ENCODE results near the gene GDI2. TPM values are rescaled to one million over a fixed set of nuclear protein-coding genes. Genes with fewer than 3 reads are reported as not detected.

Gene GDI2
- total RNA-seq, 6 donors from 2014 or later = 77.5 to 239 (median 176) TPM

DNA sequence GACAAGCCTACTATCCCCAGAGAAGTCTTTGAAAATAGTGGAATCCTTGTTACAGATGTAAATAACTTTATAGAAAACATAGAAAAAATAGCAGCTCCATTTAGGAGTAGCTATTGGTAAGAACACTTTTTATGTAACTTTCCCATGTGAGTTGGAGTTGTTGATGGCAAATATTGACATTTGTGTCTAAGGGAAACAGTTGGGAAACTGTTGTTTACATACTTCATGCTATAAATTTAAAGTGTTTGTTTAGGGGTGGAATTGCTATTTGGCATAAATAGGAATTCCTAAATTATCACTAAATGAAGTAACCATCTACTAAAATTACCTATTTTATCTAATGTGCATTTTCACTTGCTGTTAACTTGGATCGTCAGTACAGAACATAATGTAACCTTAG, 50.7 kb downstream of the GDI2 start:
- Histone ChIP-seq H3K27ac (no peak overlapping the region), H3K36me3 (peaks cover 18 to 95% (median 64%) of the 10 kb centered on the region in 4 donors), H3K9me3 (no peaks in the 10 kb centered on the region), H3K4me3 (no peak overlapping the region), H3K4me1 (peaks cover 0 to 3% (median 0%) of the 10 kb centered on the region in 4 donors), H3K27me3 (no peaks in the 10 kb centered on the region)
- no peak for TF ChIP-seq POLR2A (IDR thresholded peaks at IDR 0.05)
- TF ChIP-seq, protein P1, sequence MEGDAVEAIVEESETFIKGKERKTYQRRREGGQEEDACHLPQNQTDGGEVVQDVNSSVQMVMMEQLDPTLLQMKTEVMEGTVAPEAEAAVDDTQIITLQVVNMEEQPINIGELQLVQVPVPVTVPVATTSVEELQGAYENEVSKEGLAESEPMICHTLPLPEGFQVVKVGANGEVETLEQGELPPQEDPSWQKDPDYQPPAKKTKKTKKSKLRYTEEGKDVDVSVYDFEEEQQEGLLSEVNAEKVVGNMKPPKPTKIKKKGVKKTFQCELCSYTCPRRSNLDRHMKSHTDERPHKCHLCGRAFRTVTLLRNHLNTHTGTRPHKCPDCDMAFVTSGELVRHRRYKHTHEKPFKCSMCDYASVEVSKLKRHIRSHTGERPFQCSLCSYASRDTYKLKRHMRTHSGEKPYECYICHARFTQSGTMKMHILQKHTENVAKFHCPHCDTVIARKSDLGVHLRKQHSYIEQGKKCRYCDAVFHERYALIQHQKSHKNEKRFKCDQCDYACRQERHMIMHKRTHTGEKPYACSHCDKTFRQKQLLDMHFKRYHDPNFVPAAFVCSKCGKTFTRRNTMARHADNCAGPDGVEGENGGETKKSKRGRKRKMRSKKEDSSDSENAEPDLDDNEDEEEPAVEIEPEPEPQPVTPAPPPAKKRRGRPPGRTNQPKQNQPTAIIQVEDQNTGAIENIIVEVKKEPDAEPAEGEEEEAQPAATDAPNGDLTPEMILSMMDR (IDR thresholded peaks at IDR 0.05) = no peak
- no peak for TF ChIP-seq POLR2AphosphoS5 (IDR thresholded peaks at IDR 0.05)
- no peak for TF ChIP-seq EP300 (IDR thresholded peaks at IDR 0.05)
- DNase-seq = no peak
- WGBS, 2 donors = 35 to 81% methylated on average over 1 of the region's 1 CpG
- ATAC-seq (ENCODE audit: low FRiP score in 2 of 2) = no peak

DNA sequence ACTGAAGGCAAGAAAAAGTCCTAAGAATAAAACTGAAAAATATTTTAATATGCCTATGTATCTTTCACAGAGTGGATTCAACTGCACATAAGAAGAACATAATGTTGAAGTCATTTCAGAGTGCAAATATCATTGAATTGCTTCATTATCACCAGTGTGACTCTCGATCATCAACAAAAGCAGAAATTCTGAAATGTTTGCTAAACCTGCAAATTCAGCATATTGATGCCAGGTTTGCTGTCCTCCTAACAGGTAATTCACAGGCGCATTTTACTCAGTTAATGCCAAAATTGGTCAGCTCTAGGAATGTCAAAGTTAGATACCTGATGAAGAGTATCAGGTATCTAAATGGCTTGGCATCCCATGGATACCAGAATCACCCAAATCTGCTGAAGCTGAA, 52.0 kb downstream of the GDI2 start:
- DNase-seq (no peak), ATAC-seq (ENCODE audit: low FRiP score in 2 of 2) (no peak)
- Histone ChIP-seq H3K27ac (no peak overlapping the region), H3K4me1 (peaks cover 0 to 3% (median 0%) of the 10 kb centered on the region in 4 donors), H3K36me3 (peaks cover 21 to 94% (median 61%) of the 10 kb centered on the region in 4 donors), H3K4me3 (no peak overlapping the region), H3K27me3 (no peaks in the 10 kb centered on the region), H3K9me3 (no peaks in the 10 kb centered on the region)
- no peak for TF ChIP-seq EP300 (IDR thresholded peaks at IDR 0.05)
- TF ChIP-seq, protein P1 (IDR thresholded peaks at IDR 0.05) = no peak
- WGBS, 2 donors = 96 to 100% methylated on average over 2 of the region's 2 CpGs

DNA sequence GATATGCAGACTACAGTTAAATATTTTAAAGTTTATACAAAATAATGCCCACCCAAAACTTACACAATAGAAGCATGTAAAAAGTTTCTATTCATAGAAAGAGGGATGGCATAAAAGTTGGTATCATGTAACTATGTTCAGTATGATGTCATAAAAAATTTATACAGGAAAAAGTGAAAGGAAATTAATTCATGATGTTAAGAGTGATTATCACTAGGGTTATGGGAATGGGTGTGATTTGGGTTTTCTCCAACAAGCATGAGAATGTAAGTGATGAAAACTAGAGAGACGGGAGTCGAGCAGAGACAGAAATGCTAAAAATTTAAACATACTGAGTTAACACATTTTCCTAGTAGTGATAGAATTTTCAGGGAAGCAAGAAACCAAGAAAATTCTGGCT, 52.7 kb downstream of the GDI2 start:
- Histone ChIP-seq H3K27me3 (no peaks in the 10 kb centered on the region), H3K9me3 (no peaks in the 10 kb centered on the region), H3K36me3 (peaks cover 18 to 87% (median 55%) of the 10 kb centered on the region in 4 donors), H3K27ac (no peak overlapping the region), H3K4me1 (no peaks in the 10 kb centered on the region), H3K4me3 (no peak overlapping the region)
- no peak for TF ChIP-seq POLR2AphosphoS5 (IDR thresholded peaks at IDR 0.05)
- ATAC-seq (ENCODE audit: low FRiP score in 2 of 2) = no peak
- WGBS, 2 donors = 85 to 86% methylated on average over 2 of the region's 2 CpGs
- DNase-seq = no peak

DNA sequence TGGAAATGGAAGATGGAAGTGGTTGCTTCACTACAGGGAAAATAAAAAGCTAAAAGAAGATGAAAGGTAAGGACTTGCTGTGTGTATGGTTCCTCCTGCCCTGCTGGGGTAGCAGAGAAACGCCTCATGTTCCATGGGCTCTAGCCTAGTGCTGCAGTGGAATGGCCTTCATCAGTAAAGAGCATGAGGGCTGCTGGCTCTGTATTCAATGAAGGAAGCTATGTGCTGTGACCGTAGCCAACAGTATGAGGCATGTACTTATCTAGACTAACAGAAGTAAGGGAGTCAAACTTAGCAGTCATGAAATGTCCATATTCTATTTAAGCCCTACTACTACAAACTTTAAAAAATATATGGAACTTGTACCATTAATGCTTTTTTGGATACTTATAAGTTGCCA, 54.3 kb downstream of the GDI2 start:
- Histone ChIP-seq H3K27me3 (no peaks in the 10 kb centered on the region), H3K36me3 (peaks cover 18 to 71% (median 40%) of the 10 kb centered on the region in 4 donors), H3K4me1 (no peaks in the 10 kb centered on the region), H3K4me3 (no peak overlapping the region), H3K9me3 (no peaks in the 10 kb centered on the region), H3K27ac (no peak overlapping the region)
- DNase-seq = no peak
- 89 to 100% methylated on average over 2 of the region's 2 CpGs for WGBS, 2 donors
- no peak for ATAC-seq (ENCODE audit: low FRiP score in 2 of 2)
- TF ChIP-seq POLR2A (IDR thresholded peaks at IDR 0.05) (no peak), EP300 (IDR thresholded peaks at IDR 0.05) (no peak), POLR2AphosphoS5 (IDR thresholded peaks at IDR 0.05) (no peak)
- TF ChIP-seq, protein P1 (IDR thresholded peaks at IDR 0.05) = no peak

DNA sequence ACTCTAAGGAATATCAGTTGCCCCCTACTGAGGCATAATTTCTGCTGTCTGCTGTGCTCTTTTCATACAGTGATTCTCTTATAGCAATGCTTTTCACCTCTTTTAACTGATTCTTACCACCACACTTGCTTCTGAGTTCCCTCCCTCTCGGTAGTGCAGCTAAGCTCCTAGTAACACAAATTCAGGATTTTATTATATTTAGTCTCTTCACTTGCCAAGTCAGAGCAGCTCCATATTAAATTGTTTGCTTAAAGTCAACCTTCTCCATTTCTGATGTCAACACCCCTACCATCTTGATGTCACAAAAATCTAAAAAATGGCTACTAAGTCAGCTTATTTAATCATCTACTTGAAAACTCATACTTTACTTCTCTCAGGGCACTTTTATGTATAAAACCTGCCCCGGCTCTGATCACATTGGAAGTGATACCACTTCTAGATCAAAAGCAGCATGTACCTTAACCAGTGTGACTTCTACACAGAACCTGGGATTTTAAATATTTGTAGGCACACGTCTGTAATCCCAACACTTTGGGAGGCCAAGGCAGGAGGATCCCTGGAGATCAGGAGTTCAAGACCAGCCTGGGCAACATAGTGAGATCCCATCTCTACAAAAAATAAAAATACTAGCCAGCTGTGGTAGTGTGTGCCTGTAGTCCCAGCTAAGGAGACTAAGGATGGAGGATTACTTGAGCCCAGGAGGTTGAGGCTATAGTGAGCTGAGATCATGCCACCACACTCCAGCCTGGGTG, 55.3 kb downstream of the GDI2 start:
- H3K27me3 ChIP-seq = no peaks in the 10 kb centered on the region
- peaks cover 18 to 67% (median 38%) of the 10 kb centered on the region in 4 donors for H3K36me3 ChIP-seq
- no peaks in the 10 kb centered on the region for H3K4me1 ChIP-seq
- H3K4me3 ChIP-seq = no peak overlapping the region
- ATAC-seq (ENCODE audit: low FRiP score in 2 of 2) (no peak), DNase-seq (no peak)
- 93 to 94% methylated on average over 3 of the region's 3 CpGs for WGBS, 2 donors
- TF ChIP-seq POLR2AphosphoS5 (IDR thresholded peaks at IDR 0.05) (no peak), EP300 (IDR thresholded peaks at IDR 0.05) (no peak)
- TF ChIP-seq, protein P1 (IDR thresholded peaks at IDR 0.05) = no peak
- no peak overlapping the region for H3K27ac ChIP-seq
- no peaks in the 10 kb centered on the region for H3K9me3 ChIP-seq

Measured in upper lobe of left lung (tissue), 6 donors.